Measurements from ENCODE around the gene MOV10.

DNA sequence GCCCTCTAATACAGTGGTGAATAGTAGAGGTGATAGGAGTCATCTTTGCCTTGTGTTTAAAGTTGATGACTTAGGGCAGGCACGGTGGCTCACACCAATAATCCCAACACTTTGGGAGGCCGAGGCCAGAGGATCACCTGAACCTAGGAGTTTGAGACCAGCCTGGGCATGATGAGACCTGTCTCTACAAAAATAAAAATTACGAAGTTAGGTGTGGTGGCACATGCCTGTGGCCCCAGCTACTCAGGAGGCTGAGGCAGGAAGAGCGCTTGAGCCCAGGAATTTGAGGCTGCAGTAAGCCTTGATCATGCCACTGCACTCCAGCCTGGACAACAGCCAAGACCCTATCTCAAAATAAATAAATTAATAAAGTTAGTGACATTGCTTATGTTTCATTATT, 28.2 kb upstream of the MOV10 start:
- TF ChIP-seq, protein P1, sequence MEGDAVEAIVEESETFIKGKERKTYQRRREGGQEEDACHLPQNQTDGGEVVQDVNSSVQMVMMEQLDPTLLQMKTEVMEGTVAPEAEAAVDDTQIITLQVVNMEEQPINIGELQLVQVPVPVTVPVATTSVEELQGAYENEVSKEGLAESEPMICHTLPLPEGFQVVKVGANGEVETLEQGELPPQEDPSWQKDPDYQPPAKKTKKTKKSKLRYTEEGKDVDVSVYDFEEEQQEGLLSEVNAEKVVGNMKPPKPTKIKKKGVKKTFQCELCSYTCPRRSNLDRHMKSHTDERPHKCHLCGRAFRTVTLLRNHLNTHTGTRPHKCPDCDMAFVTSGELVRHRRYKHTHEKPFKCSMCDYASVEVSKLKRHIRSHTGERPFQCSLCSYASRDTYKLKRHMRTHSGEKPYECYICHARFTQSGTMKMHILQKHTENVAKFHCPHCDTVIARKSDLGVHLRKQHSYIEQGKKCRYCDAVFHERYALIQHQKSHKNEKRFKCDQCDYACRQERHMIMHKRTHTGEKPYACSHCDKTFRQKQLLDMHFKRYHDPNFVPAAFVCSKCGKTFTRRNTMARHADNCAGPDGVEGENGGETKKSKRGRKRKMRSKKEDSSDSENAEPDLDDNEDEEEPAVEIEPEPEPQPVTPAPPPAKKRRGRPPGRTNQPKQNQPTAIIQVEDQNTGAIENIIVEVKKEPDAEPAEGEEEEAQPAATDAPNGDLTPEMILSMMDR (IDR thresholded peaks at IDR 0.05): no peak
- TF ChIP-seq POLR2A (IDR thresholded peaks at IDR 0.05) (no peak), POLR2AphosphoS5 (IDR thresholded peaks at IDR 0.05; ENCODE audit: insufficient read depth in 1 of 2, low read depth in 1 of 2) (no peak)
